Measurements from ENCODE around the gene SPRR5.

Gene SPRR5

GRCh38 chr1:152986578-152986977 lies 39.6 kb downstream of the SPRR5 start:
- no peak for DNase-seq

GRCh38 chr1:152993186-152993585 lies 46.2 kb downstream of the SPRR5 start:
- no peak for DNase-seq

- DNase-seq = no peak
Measured at GRCh38 chr1:152995842-152996241, 48.8 kb downstream of the SPRR5 start.

GRCh38 chr1:152996633-152997400 lies 49.8 kb downstream of the SPRR5 start:
- no peak for DNase-seq

- no peak for DNase-seq
Measured at GRCh38 chr1:152997901-152998300, 50.9 kb downstream of the SPRR5 start.

GRCh38 chr1:152998476-152998875 lies 51.5 kb downstream of the SPRR5 start:
- DNase-seq = no peak
